Activated CD4-positive, CD25-positive, alpha-beta regulatory T cell treated with anti-CD3 and anti-CD28 coated beads, Interleukin-2, amount 50 U/mL, for 16 hours (primary cell): ENCODE results near the gene CLEC16A.

Source experiments
- DNase-seq: peaks from one replicate; pipeline ENCODE4 v3.0.0-alpha.2; 2020; ENCODE audit warnings: low read depth, low spot score

CLEC16A gene

GRCh38 chr16:11123666-11124065 lies 179.3 kb downstream of the CLEC16A start:
- DNase-seq: no peak

DNA sequence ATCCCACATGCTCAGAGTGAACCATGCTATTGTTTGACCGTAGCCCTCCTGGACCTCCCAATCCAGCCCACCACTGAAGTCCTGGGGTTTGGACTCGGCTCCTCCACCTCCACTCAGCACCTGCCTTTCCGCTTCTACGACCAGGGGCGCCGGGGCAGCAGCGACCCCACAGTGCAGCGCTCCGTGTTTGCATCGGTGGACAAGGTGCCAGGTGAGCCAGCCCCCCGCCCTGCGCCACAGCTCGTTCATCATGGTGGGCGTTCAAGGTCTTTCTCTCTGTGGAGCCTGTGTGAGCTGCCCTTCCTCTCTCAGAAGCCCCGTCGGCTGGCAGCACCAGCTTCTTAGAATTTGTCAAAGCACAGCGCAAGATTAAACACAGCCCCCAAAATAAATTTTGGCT lies 181.6 kb downstream of the CLEC16A start:
- DNase-seq: no peak

DNA sequence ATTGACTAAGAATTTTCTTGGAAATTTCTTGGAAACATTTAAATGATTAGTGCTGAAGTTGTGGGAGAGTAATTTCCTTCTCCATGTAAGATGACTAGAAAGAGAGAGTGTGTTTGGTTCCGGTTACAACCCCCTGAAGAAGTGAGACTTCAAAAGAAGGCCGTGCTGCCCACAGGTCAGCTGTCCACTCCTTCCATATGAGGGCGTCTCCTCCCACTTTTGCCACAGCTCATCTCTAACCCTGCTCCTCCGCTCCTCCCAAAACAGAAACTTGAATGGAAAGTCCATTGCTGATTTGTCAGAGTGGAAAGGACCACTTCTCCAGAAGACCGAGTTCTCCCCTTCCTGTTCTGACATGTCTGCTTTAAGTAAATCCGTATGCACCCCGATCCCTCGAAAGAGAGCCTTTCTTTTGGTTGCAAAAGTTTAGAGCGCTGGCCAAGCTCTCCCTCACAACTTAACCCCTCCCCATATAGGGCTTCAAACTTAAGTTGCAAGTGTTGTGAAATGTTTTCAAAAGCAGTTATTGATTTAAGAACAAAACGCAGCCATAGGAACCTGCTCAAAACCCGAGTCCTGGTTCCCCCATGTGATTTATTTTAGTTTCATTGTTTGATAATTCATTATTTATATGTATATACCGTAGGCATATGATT lies 182.2 kb downstream of the CLEC16A start:
- DNase-seq: no peak

GRCh38 chr16:11127610-11128195 lies 183.3 kb downstream of the CLEC16A start:
- DNase-seq: no peak

DNA sequence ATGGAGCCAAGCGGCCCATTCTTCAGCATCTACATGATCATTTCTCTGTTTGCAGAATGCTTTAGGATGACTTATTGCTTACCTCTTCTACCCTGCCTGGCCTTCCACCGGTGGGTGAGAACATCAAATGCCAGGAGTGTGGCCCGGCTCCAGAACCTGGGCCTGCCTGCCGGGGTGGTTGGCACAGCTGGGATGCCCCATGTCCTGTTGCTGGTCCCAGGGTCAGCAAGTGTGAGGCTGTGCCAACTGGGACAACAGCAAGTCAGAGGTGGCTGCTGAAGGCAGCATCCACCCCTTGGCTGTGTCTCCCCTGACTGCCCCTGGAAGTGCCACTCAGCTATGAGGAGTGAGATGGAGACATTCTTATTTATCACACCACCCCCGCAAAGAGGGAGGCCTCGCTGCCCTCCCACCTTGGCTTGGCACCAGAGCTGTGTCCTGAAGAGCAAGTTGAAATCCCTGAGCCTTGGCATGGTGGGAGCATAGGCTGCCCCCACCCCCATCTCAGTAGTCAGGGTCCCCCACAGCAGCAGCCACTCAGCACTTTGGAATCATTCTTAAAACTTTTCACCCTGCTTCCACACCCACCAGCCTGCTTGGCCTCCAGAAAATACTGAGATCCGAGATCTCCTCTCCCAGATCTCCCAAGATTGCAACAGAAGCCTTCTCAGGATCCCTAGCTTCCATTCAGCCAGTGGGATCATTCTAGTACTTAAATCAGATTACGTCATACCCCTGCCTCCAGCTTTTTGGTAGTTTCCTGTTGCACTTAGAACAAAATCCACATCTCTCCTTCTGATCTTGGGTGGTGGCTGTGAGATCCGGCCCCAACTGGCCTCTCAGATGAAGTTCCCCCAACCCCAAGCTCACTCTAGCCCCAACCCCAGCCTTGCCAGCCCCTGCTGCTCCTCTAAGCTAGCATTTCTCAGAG lies 184.1 kb downstream of the CLEC16A start:
- no peak for DNase-seq

GRCh38 chr16:11129378-11129781 lies 185.0 kb downstream of the CLEC16A start:
- DNase-seq: no peak

DNA sequence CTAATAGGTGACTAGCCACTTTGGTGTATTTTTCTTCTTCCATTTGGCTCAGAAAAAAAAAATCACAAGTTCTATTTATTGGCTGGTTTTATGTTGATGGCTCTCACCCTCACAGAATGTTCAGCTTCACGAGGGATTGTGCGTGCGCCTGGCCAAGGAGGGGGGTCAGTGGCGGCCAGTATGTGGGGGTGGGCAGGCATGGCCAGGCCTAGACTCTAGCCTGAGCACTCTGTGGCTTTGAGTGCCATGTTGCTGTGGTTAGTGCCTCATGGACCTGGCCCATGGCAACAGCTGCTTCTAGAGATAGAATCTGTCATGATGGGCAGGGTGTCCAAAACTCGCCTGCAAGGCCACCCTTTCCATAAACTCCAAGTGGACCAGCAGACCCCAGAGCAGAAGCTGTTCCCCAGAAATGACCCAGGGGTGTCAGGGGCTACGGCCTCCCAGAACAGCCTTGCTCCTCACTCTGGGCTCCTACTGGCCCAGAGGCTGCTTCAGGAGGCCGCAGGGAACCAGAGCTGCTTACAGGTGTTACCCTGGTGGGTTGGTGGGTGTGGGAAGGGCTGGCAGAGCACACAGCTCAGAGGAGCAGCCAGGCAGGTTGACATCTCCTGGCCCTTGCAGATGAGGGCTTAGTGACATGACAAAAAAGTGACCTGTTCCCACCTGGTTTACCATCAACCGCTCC lies 186.8 kb downstream of the CLEC16A start:
- DNase-seq: no peak

GRCh38 chr16:11131706-11132105 lies 187.3 kb downstream of the CLEC16A start:
- DNase-seq: no peak

DNA sequence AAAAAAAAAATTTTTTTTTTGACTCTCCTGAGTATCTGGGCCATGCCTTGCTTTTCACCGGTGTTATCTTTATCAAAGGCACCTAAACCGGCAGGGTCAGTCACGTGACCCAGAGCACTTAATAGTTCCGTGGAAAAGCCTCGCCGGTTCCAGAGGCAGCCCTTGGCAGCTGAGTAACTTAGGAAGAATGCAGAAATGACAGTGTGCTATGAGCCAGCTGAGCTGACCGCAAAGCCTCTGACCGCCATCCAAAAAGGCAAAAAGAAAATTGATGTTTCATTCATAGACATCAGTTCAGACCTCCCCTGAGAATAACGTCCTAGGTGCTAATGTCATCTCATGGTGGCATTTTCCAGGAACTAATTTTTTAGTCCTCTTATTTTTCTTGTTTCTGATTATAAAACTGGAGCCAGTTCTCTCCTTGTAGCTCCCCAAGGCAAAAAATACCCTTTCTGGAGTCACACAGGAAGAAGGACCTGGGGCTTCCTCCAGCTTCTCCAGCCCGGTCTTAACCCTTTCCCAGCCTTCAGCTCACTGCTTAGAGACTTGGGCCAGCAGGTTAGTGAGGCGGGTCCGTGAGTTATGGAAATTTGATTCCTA lies 189.1 kb downstream of the CLEC16A start:
- no peak for DNase-seq

- DNase-seq: no peak
Observed at GRCh38 chr16:11134722-11135463, 190.5 kb downstream of the CLEC16A start.

DNA sequence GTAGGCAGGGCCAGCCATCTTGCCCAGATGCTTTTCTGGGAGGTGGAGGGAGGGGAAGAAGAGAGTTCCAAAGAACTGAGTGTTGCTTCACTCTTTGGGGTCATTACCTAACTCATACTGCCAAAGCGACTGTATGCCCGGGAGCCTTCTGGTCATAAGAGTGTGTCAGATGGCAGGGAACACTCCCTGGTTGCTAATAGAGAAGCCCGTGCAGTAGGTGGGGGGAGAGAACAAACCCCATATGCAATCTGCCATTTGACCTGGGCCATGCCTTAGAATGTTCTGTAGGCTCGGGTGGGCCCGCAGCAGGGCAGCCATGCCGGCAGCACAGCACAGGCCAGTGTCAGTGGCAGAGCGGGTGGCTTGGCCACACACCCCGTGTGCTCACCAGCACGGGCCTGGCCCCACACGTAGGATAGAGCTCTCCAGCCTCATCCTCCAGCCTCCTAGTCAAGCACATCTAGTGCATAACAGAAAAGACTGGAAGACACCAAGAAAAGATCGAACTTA lies 191.2 kb downstream of the CLEC16A start:
- no peak for DNase-seq

DNA sequence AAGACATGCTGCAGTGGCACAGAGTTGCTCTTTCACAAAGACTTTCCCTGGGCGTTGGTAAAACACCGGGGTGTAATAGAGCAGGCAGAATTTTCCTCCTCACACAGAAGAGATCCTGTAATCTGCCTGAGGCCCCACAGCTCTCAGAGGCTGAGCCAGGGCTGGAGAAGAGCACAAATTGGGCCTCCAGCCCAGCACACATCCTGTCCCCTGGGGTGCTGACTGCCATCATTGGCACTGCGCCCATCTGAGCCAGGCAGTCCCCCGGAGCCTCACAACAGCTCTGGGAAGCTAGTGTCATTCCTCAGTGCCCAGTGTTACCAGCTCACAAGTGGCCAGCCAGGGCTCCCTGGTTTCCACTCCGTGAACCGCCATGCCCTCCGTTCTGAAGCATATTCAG lies 192.2 kb downstream of the CLEC16A start:
- DNase-seq: no peak

DNA sequence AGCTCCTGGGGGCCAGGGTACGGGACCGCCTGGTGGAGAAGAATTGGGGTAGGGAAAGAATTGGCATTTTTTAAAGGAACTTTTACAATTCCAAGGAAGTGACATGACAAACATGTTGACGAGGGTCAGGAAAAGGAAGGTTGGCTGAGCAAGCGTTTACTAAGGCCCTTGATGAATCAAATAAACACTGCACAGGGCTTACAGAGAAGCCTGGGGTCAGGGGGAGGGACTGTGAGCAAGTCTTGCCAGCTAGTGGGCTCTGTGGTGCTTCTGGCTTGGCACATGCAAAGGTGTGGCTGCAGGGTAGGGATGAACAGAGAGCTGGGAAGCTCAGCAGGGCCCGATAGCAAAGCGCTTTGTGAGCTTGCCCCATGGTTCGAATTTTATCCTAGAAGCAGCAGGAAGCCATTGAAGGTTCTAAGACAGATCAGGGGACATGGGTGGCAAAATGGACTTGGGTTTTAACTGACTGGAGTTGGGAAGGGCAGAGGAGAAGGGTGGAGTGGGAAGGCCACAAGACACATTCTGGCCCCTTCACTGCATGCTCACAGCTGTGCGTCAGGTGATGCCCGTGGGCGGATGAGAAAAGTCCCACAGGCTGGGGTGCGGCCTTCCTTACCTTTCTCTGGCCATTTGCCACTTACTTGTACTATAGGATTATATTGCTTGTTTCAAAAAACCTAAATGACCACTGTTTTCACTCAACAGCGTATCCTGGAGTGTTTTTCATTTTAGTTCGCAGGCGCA lies 193.8 kb downstream of the CLEC16A start:
- DNase-seq: no peak

- no peak for DNase-seq
Observed at GRCh38 chr16:11138769-11139325, 194.5 kb downstream of the CLEC16A start.

DNA sequence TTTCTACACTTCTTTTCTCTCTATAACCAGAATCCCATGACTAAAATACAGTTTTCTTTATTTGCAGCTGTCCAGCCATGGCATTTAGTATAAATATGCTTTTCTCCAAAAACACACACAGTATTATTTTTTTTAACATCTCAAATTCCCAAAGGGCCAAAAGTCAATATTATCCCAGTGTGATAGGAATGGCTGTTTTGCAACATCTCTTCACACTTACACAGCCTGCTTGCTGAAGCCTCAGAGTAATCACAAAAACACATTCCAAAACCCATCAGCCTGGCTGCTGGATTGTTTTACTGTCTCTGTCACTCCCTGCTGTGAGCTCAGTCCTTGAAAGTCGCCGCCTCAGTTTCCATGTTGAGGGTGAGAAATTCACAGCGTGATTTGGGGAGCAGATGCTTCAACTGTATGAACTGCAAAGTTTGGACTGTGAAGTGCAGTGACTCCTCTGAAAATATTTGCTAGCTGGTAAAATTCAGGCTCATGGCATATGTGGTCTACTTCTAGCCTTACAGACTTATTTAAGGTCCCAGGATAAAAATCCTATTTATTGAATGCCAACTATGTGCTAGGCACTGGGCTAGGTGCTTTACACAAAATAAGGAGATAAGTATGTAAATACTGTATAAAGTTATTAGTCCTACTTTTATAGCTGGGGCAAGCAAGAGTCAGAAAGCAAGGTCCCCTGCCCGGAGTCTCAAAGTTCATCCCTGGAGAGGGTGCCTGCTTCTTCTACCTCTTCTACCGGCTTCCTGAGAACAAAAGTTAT lies 195.1 kb downstream of the CLEC16A start:
- DNase-seq: no peak

- no peak for DNase-seq
Observed at GRCh38 chr16:11140098-11140375, 195.7 kb downstream of the CLEC16A start.

DNA sequence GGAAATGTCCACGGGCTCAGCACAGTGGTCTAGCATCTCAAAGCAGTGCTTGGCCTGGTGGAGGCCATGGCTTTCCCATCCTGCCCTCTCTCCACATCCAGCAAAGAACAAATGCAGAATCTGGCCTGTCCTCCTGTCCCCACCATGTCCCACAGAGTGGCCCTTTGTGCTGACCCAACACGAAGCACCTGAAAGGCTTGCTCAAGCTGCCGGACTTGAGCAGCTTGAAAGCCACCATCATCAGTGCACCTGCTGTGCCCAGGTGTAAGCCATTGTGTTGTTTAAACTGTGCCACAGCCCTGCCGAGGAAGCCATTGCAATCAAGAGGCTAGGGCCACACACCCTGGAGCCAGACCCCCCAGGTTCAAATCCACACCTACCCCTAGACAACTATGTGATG lies 196.1 kb downstream of the CLEC16A start:
- no peak for DNase-seq

GRCh38 chr16:11140867-11141266 lies 196.5 kb downstream of the CLEC16A start:
- no peak for DNase-seq
